Measurements from ENCODE around the gene MEX3D. TPM values are rescaled to one million over a fixed set of nuclear protein-coding genes. Genes with fewer than 3 reads are reported as not detected.
A peak's percentile ranks its signal among the peaks of the same experiment; 100 is the strongest.

The MEX3D gene
- total and polyA plus RNA-seq, 3 donors from 2014 or later = 45.6 to 211 (median 127) TPM

DNA sequence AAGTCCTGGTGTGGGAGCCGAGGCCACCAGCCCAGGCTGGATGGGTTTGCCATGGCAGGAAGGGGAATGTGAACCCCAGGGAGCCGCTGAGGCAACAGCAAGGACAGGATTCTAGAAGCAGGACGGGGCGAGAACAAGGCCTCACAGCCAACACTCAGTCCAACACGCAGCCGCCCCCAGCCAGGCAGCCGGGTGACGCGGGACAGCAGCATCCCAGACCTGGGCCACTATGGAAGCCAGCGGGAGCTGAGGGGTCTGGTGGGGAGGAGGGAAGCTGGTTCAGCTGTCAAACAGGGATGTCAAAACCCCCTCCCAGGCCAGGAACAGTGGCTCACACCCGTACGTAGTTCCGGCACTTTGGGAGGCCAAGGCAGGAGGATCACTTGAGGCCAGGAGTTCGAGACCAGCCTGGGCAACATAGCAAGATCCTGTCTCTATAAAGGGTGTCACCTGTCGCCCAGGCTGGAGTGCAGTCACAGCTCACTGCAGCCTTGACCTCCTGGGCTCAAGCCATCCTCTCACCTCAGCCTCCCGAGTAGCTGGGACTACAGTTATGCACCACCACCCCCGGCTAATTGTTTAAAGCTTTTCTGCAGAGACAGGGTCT lies 6.8 kb downstream of the MEX3D start:
- Histone ChIP-seq H3K9me3 (no peaks in the 10 kb centered on the region), H3K27ac (no peak overlapping the region), H3K36me3 (ENCODE audit: low read depth, missing control alignments) (no peaks in the 10 kb centered on the region), H3K4me3 (no peak overlapping the region), H3K4me1 (no peaks in the 10 kb centered on the region), H3K27me3 (no peaks in the 10 kb centered on the region)
- no peak for TF ChIP-seq POLR2A (IDR thresholded peaks at IDR 0.05)
- TF ChIP-seq, protein P1, sequence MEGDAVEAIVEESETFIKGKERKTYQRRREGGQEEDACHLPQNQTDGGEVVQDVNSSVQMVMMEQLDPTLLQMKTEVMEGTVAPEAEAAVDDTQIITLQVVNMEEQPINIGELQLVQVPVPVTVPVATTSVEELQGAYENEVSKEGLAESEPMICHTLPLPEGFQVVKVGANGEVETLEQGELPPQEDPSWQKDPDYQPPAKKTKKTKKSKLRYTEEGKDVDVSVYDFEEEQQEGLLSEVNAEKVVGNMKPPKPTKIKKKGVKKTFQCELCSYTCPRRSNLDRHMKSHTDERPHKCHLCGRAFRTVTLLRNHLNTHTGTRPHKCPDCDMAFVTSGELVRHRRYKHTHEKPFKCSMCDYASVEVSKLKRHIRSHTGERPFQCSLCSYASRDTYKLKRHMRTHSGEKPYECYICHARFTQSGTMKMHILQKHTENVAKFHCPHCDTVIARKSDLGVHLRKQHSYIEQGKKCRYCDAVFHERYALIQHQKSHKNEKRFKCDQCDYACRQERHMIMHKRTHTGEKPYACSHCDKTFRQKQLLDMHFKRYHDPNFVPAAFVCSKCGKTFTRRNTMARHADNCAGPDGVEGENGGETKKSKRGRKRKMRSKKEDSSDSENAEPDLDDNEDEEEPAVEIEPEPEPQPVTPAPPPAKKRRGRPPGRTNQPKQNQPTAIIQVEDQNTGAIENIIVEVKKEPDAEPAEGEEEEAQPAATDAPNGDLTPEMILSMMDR (IDR thresholded peaks at IDR 0.05) = no peak
- intact Hi-C loops (cut with DNase I; ENCODE audit: low total_unique reads) = no loop called here
- WGBS, 2 donors = 83 to 95% methylated on average over 3 to 17 of the region's 17 CpGs
- DNase-seq = no peak

DNA sequence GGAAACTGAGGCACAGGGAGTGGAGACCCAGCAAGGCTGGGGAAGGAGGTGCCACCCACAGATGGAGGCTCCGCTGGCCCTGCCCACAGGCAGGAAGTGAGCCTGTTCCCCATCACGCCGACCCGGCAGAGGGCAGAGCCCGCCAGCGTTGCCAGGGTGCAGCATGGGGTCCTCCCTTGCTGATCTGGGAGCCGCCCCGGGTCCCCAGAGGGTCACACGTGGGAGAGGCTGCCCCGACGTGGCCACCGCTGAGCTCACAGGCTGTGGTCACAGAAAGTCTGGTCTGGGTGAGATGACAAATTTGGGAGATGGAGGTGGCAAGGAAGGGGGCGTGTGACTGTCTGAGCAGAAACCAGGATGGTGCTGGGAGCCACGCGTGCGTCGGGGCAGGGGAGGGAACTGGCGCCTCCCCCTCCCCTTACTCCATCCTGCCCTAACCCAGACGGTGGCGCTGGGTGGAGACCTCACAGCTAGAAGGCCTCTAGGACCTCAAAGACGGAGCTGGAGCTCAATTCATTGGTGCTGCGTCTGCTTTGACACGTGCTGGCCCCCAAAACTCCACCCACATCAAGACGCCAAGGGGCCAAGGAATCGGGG lies 7.7 kb downstream of the MEX3D start:
- H3K27me3 ChIP-seq = no peaks in the 10 kb centered on the region
- TF ChIP-seq POLR2A (IDR thresholded peaks at IDR 0.05) = no peak
- TF ChIP-seq, protein P1 (IDR thresholded peaks at IDR 0.05) = no peak
- no peak for DNase-seq
- H3K36me3 ChIP-seq (ENCODE audit: low read depth, missing control alignments) = no peaks in the 10 kb centered on the region
- no peaks in the 10 kb centered on the region for H3K4me1 ChIP-seq
- intact Hi-C loops (cut with DNase I; ENCODE audit: low total_unique reads) = no loop called here
- no peak overlapping the region for H3K27ac ChIP-seq
- H3K4me3 ChIP-seq = no peak overlapping the region
- 51 to 57% methylated on average over 13 to 25 of the region's 25 CpGs for WGBS, 2 donors
- no peaks in the 10 kb centered on the region for H3K9me3 ChIP-seq

DNA sequence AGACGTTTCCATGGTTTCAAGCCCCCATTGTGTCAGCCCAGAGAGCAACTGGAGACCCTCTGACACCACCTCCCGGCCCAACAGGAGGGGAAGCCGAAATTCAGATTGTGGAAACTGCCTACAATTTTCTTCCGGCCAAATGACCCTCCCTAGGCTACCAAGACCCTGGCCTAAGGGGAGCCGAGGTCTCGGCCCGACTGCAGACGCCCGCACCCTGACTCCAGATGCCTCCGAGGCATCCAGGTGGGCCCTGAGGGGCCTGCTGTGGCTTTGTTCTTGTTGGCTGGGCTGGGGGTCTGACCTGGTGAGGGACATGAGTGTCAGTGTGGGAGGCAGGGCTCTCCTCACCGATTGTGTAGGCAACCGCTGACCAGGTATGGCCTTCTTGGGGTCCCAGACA lies 9.6 kb downstream of the MEX3D start:
- H3K4me3 ChIP-seq = no peak overlapping the region
- H3K9me3 ChIP-seq = no peaks in the 10 kb centered on the region
- TF ChIP-seq POLR2A (IDR thresholded peaks at IDR 0.05) = no peak
- TF ChIP-seq, protein P1 (IDR thresholded peaks at IDR 0.05) = no peak
- intact Hi-C loops (cut with DNase I; ENCODE audit: low total_unique reads) = no loop called here
- no peaks in the 10 kb centered on the region for H3K36me3 ChIP-seq (ENCODE audit: low read depth, missing control alignments)
- 79 to 83% methylated on average over 12 of the region's 12 CpGs for WGBS, 2 donors
- no peaks in the 10 kb centered on the region for H3K27me3 ChIP-seq
- H3K4me1 ChIP-seq = no peaks in the 10 kb centered on the region
- H3K27ac ChIP-seq = no peak overlapping the region
- no peak for DNase-seq

DNA sequence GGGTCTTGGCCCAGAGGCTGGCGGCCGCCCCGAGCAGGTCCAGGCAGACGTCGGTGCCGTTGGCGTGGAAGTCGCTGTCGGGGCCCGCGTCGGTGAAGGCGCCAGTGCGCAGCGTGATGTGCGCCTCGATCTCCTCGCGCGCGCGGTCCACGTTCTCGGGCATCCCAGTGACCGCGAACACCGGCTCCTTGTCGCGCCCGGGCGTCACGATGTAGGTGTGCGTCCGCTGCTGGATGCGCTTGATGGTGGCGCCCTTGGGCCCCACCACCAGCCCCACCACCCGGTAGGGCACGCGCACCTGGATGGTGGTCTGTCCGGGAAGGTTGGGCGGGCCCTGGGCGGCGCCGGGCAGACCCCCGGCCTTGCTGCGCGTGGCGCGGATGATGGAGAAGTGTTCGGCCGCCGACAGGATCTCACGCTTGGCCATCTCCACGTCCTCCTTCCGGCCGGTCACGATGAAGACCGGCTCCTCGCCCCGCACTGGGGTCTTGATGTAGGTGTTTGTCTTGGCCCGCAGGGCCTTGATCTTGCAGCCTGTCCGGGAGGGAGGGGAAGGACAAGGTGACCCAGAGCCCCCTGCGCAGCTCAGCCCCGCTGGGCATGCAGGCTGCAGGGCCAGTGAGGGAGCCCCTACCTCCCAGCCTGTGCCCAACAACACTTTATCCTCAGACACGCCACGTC lies 11.6 kb downstream of the MEX3D start:
- Histone ChIP-seq H3K36me3 (ENCODE audit: low read depth, missing control alignments) (no peaks in the 10 kb centered on the region), H3K27ac (no peak overlapping the region), H3K27me3 (no peaks in the 10 kb centered on the region), H3K4me3 (peak overlapping the region in 1 of 2 donors; percentile 12), H3K4me1 (no peaks in the 10 kb centered on the region), H3K9me3 (no peaks in the 10 kb centered on the region)
- no peak for DNase-seq
- intact Hi-C loops (cut with DNase I; ENCODE audit: low total_unique reads) = no loop called here
- 55 to 85% methylated on average over 41 to 66 of the region's 66 CpGs for WGBS, 2 donors
- TF ChIP-seq, protein P1 (IDR thresholded peaks at IDR 0.05) = no peak
- TF ChIP-seq POLR2A (IDR thresholded peaks at IDR 0.05) = no peak
